Stomach smooth muscle (tissue), 2 donors: Measurements from ENCODE around the gene HS3ST5.

Source experiments
- H3K27ac ChIP-seq: one replicate; pipeline ENCODE4 v1.7.0; 2013; ENCODE audit warnings: mild to moderate bottlenecking, low read length, inconsistent platforms
- H3K27me3 ChIP-seq, 2 donors: one replicate each; pipeline ENCODE4 v1.7.0; 2013; ENCODE audit warnings: low read length in 2 of 2; ENCODE audit not compliant: insufficient read depth in 2 of 2, control insufficient read depth in 1 of 2
- H3K36me3 ChIP-seq, 2 donors: one replicate each; pipeline ENCODE4 v1.7.0; 2013; ENCODE audit warnings: low read length in 2 of 2; ENCODE audit not compliant: control insufficient read depth in 2 of 2, insufficient read depth in 2 of 2
- H3K4me1 ChIP-seq: one replicate; pipeline ENCODE4 v1.7.0; 2013; ENCODE audit warnings: low read length; ENCODE audit not compliant: control insufficient read depth, insufficient read depth
- H3K4me3 ChIP-seq, 2 donors: one replicate each; pipeline ENCODE4 v1.7.0; 2013; ENCODE audit warnings: low read length in 2 of 2
- H3K9ac ChIP-seq, 2 donors: one replicate each; pipeline ENCODE4 v1.7.0; 2013; ENCODE audit warnings: low read length in 2 of 2, mild to moderate bottlenecking in 1 of 2
- H3K9me3 ChIP-seq, 2 donors: one replicate each; pipeline ENCODE4 v1.7.0; 2013; ENCODE audit warnings: low read length in 2 of 2; ENCODE audit not compliant: control insufficient read depth in 2 of 2
- donor health status: healthy.
- donor health status: Pancreatic carcinoma.

The HS3ST5 gene

GRCh38 chr6:114131945-114132344 lies 210.9 kb downstream of the HS3ST5 start:
- H3K9ac ChIP-seq: no peak overlapping the region
- H3K27ac ChIP-seq: no peak overlapping the region
- H3K27me3 ChIP-seq: no peaks in the 10 kb centered on the region
- H3K4me3 ChIP-seq: no peak overlapping the region
- H3K36me3 ChIP-seq: no peaks in the 10 kb centered on the region
- no peaks in the 10 kb centered on the region for H3K9me3 ChIP-seq
- H3K4me1 ChIP-seq: no peaks in the 10 kb centered on the region

- H3K4me3 ChIP-seq: no peak overlapping the region
- H3K9ac ChIP-seq: no peak overlapping the region
- H3K4me1 ChIP-seq: no peaks in the 10 kb centered on the region
- H3K36me3 ChIP-seq: no peaks in the 10 kb centered on the region
- H3K27ac ChIP-seq: no peak overlapping the region
- H3K9me3 ChIP-seq: no peaks in the 10 kb centered on the region
- peaks cover 0 to 3% of the 10 kb centered on the region in 2 donors for H3K27me3 ChIP-seq
Observed at GRCh38 chr6:114125576-114125975, 217.2 kb downstream of the HS3ST5 start.

GRCh38 chr6:114121913-114122662 lies 220.7 kb downstream of the HS3ST5 start:
- Histone ChIP-seq H3K36me3 (no peaks in the 10 kb centered on the region), H3K27ac (no peak overlapping the region), H3K9ac (no peak overlapping the region)

GRCh38 chr6:114119056-114119455 lies 223.8 kb downstream of the HS3ST5 start:
- no peaks in the 10 kb centered on the region for H3K9me3 ChIP-seq
- no peak overlapping the region for H3K9ac ChIP-seq
- no peak overlapping the region for H3K4me3 ChIP-seq
- peaks cover 0 to 3% of the 10 kb centered on the region in 2 donors for H3K27me3 ChIP-seq
- H3K36me3 ChIP-seq: no peaks in the 10 kb centered on the region
- no peak overlapping the region for H3K27ac ChIP-seq
- no peaks in the 10 kb centered on the region for H3K4me1 ChIP-seq

More at GRCh38 chr6:114121913-114122662, 220.7 kb downstream of the HS3ST5 start:
- Histone ChIP-seq H3K4me3 (no peak overlapping the region), H3K4me1 (no peaks in the 10 kb centered on the region), H3K27me3 (peaks cover 0 to 3% of the 10 kb centered on the region in 2 donors), H3K9me3 (no peaks in the 10 kb centered on the region)

- Histone ChIP-seq H3K27me3 (no peaks in the 10 kb centered on the region), H3K36me3 (no peaks in the 10 kb centered on the region), H3K4me1 (no peaks in the 10 kb centered on the region), H3K4me3 (no peak overlapping the region), H3K9me3 (no peaks in the 10 kb centered on the region), H3K9ac (no peak overlapping the region), H3K27ac (no peak overlapping the region)
Observed at GRCh38 chr6:114115652-114116051, 227.2 kb downstream of the HS3ST5 start.

- Histone ChIP-seq H3K9ac (no peak overlapping the region), H3K4me3 (no peak overlapping the region), H3K36me3 (no peaks in the 10 kb centered on the region), H3K27me3 (no peaks in the 10 kb centered on the region), H3K4me1 (no peaks in the 10 kb centered on the region), H3K9me3 (no peaks in the 10 kb centered on the region), H3K27ac (no peak overlapping the region)
Observed at GRCh38 chr6:114108119-114109002, 234.5 kb downstream of the HS3ST5 start.

- Histone ChIP-seq H3K27ac (no peak overlapping the region), H3K9me3 (no peaks in the 10 kb centered on the region), H3K4me3 (no peak overlapping the region), H3K27me3 (no peaks in the 10 kb centered on the region), H3K36me3 (no peaks in the 10 kb centered on the region), H3K4me1 (no peaks in the 10 kb centered on the region), H3K9ac (no peak overlapping the region)
Observed at GRCh38 chr6:114106020-114106419, 236.8 kb downstream of the HS3ST5 start.

GRCh38 chr6:114101255-114101654 lies 241.6 kb downstream of the HS3ST5 start:
- H3K4me1 ChIP-seq: no peaks in the 10 kb centered on the region
- H3K9ac ChIP-seq: no peak overlapping the region
- H3K36me3 ChIP-seq: no peaks in the 10 kb centered on the region
- H3K27ac ChIP-seq: no peak overlapping the region
- H3K27me3 ChIP-seq: no peaks in the 10 kb centered on the region
- H3K4me3 ChIP-seq: no peak overlapping the region
- H3K9me3 ChIP-seq: no peaks in the 10 kb centered on the region

GRCh38 chr6:114100215-114100994 lies 242.4 kb downstream of the HS3ST5 start:
- Histone ChIP-seq H3K9ac (no peak overlapping the region), H3K27ac (no peak overlapping the region), H3K9me3 (no peaks in the 10 kb centered on the region), H3K36me3 (no peaks in the 10 kb centered on the region), H3K4me1 (no peaks in the 10 kb centered on the region), H3K4me3 (no peak overlapping the region), H3K27me3 (no peaks in the 10 kb centered on the region)

GRCh38 chr6:114096561-114097172 lies 246.2 kb downstream of the HS3ST5 start:
- no peak overlapping the region for H3K4me3 ChIP-seq
- no peaks in the 10 kb centered on the region for H3K4me1 ChIP-seq
- no peaks in the 10 kb centered on the region for H3K36me3 ChIP-seq
- no peak overlapping the region for H3K27ac ChIP-seq
- no peaks in the 10 kb centered on the region for H3K27me3 ChIP-seq
- H3K9me3 ChIP-seq: no peaks in the 10 kb centered on the region
- H3K9ac ChIP-seq: no peak overlapping the region
